Sciatic nerve (tissue), 2 donors: Measurements from ENCODE around the gene ZCCHC9. TPM values are rescaled to one million over a fixed set of nuclear protein-coding genes. Genes with fewer than 3 reads are reported as not detected.
"Not testable (repeated sequence)": the region's sequence is repeated elsewhere in the genome, so short reads cannot be mapped to it uniquely, and the experiment has no call there.

Experiments
- ATAC-seq: fragments of 200-7000 bp; cut with Tn5 transposase; one replicate; pipeline ENCODE4 v1.9.1; 2020; ENCODE audit warnings: mild to moderate bottlenecking, moderate library complexity
- DNase-seq: peaks from one replicate; pipeline ENCODE4 v3.0.0-alpha.2; 2020; ENCODE audit warnings: low spot score
- intact Hi-C: fragments of 100-400 bp; cut with DNase I; formaldehyde crosslinking; loops from one replicate; pipeline ENCODE4 v1.14.2; 2022
- total RNA-seq: library from RNA; stranded (reverse); fragmentation: NEBNext Ultra II Directional; extraction: Animal tissue kit (Norgen Biotek cat#: 25700); gene quantifications from one replicate; pipeline ENCODE4 v1.2.1, GENCODE V29; 2021
- donor health status: DM: no; HTN: no; CAD: no.
- donor health status: DM: no; HTN: no; CAD: no.

Gene ZCCHC9
- total RNA-seq, 1 donor from 2014 or later = 19.2 TPM

DNA sequence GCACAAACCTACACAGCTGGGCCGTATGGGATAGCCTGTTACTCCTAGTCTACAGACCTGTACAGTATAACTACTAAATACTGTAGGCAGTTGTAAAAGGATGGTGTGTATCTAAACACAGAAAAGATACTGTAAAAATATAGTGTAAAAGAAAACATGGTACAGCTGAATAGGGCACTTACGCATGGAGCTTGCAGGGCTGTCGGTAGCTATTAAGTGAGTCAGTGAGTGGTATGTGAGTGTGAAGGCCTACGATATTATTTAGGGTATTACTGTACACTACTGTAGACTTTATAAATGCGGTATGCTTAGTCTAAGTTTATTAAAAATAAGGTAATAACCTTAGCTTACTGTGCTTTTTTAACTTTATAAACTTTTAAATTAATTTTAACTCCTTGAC lies 1.2 kb downstream of the ZCCHC9 start:
- DNase-seq = no peak
- intact Hi-C loops = no loop called here
- no peak for ATAC-seq

DNA sequence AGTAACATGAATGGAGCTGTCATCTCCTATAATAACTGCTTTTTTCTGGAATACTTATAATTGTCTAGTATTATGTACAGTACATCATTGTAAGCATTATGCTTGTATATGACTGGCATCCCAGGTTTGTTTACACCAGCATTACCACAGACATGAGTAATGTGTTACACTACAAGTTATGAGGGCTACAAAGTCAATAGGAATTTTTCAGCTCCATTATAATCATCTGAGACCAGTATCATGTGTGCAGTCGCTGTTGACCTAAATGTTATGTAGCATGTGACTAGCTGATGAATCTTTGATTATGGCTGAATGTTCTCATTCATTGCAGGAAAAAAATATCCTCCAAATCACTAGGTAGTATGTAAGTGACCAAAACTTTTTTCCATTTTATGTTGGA lies 2.2 kb downstream of the ZCCHC9 start:
- intact Hi-C loops = no loop called here
- no peak for DNase-seq
- no peak for ATAC-seq

DNA sequence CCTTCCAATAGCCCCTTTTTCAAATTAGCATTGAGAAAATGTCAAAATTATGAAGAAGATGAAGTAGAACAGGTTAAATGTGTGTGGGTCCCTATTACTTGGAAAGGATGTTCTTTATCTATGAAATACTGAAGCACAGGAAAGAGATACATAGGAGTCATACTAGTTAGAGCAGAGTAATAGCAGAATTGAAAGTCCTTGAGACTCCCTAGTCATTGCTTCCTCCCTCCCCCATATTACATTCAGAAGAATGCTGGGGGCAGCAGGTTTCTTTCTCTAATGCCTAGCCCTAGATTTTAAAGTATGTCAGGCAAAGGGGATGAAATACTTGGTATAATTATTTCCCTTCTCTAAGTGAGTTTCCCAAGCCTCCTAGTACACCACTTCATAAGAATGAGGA lies 4.4 kb downstream of the ZCCHC9 start:
- no peak for ATAC-seq
- intact Hi-C loops = no loop called here
- no peak for DNase-seq

DNA sequence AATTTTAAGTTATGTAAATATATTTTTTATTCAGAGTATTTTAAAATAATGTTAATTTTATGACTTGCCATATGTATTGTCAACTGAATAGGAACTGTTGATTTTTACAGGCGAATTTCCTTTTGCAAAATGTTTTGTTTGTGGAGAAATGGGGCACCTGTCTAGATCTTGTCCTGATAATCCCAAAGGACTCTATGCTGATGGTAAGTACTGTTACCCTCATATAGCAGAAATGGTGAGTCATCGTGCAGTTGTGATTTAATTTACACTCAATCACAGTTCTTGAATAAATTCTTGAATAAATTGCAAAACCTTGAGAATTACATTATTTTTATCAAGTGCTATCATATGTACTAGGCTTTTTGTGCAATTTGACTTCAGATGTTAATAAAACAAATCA lies 7.4 kb downstream of the ZCCHC9 start:
- ATAC-seq = no peak
- intact Hi-C loops = no loop called here

DNA sequence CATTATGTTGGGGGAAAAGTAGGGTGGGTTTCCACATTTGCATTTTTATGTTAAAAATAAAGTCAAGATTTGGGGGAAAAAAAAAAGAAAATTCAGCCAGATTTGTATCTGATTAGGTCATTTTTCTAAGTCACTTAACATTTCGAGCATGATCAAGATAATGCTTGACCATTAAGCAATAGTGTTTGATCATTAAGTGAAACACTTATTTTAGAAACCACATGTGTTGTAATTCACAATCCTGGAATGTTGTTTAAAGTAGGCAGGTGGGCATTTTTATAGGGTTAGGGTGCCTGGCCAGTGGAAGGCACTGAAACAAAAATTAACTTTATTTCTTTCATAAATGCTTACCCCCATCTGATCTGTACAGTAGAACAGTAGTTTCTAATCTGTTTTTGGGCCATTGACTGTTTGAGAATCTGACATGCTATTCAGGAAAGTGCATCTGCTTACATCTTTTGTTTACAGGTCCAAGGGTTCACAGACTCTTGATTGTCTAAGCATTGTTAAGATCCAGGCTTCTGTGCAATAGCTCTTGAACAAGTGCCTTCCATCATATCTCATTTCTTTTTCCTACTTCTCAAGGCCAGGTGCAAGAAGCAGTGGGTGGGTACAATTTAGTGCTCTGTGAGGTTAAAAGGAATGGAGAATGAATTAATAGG lies 9.1 kb downstream of the ZCCHC9 start:
- ATAC-seq = no peak
- intact Hi-C loops = no loop called here
- no peak for DNase-seq

More for the DNA sequence above, 7.4 kb downstream of the ZCCHC9 start:
- DNase-seq = no peak

DNA sequence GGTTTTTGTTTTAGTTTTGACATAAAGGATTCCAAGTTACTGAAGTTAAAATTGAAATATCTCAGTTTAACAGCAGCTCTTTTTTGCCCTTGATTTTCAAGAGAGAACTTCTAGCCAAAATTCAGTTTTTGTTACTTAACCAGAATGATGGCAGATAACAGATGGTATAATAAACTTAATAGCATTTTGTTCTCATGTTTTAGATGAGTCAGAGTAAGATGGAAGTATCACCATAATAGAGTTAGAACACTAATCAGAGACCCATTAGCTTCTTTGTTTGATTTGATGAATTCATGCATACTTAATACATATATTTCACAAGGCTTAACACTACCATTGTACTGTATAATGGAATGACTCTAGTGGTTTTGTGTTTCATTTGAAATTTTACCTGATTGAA lies 11.9 kb downstream of the ZCCHC9 start:
- intact Hi-C loops = no loop called here
- no peak for DNase-seq
- no peak for ATAC-seq

DNA sequence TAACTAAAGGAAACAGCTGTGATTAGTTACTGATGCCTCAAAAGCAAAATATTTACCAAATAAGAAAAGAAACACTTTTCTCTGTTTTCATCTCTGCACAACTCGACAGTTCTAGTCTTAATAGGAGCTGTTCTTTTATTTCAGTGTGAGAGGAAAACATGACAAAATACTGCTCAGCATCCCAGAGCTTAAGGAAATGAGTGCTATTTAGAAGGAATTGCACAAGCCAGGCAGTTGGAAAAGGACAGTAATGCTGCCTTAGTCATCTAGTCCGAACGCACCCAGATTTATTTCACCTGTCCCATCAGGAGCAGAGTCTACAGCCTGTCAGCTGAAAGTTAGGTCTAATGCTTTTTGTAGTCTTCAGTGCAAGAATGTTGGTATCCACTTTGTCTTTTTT lies 12.3 kb downstream of the ZCCHC9 start:
- intact Hi-C loops = no loop called here
- DNase-seq = no peak
- no peak for ATAC-seq

DNA sequence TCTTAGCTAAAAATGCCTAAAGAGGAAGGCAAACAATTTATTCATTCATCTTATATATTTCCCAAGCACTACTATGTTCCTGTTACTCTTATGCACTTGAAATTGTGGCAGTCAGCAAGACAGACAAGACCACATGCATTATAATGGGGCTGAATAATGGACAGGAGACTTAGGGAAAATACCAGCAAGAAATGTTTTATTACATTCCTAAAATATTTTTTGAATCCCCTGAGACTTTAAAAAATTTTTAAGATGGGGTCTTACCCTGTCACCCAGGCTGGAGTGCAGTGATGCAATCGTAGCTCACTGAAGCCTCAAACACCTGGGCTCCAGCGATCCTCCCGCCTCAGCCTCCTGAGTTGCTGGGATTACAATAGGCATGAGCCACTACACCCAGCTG lies 13.2 kb downstream of the ZCCHC9 start:
- intact Hi-C loops = no loop called here
- ATAC-seq = no peak
- DNase-seq = no peak

DNA sequence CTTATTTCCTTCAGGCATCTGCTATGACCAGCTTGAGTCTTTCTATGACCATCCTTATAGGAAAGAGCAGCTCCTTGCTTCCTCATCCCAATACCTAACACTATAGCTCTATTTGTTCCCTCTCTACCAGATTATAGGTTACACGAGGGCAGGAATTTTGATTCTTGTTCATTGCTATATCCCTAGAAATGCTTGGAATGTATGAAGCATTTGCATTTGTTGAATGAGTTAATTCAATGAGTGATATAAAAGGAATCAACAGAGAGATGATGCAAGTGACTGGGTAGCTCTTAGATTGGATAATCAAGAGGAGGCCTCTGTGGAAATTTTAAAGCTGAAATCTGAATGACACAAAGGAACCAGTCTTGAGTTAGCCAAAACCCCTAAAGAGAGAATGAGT lies 13.9 kb downstream of the ZCCHC9 start:
- intact Hi-C loops = no loop called here
- DNase-seq = no peak
- ATAC-seq = no peak

DNA sequence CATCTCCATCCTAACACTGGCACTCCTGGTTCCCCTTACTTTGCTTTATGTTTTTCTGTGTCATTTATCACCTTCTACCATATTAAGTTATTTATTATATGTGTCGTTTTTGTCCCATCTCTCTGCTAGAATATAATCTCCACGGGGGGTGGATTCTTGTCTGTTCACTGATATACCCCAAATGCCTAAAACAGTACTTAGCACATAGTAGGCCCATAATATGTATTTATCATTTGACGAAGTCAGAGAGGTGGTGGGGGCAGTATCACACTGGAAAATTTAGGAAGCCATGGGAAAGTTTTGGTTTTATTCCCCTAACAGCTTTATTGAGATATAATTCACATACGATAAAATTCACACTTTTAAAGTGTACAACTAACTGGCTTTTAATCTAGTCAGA lies 14.4 kb downstream of the ZCCHC9 start:
- ATAC-seq = no peak
- intact Hi-C loops = no loop called here
- DNase-seq = no peak

DNA sequence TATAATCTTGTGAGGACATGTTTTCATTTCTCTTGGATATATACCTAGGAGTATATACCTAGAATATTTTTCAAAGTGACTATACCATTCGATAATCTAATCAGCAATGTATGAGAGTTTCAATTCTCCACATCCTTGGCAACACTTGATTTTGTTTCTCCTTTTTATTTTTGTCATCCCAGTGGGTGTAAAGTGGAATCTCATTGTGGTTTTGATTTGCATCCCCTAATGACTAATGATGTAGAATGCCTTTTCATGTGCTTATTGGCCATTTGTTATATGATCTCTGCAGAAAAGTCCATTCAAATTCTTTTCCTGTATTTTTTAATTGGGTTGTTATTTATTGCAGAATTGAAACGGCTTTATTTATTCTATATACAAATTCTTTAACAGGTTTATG lies 15.2 kb downstream of the ZCCHC9 start:
- ATAC-seq = no peak
- DNase-seq = no peak
- intact Hi-C loops = no loop called here

DNA sequence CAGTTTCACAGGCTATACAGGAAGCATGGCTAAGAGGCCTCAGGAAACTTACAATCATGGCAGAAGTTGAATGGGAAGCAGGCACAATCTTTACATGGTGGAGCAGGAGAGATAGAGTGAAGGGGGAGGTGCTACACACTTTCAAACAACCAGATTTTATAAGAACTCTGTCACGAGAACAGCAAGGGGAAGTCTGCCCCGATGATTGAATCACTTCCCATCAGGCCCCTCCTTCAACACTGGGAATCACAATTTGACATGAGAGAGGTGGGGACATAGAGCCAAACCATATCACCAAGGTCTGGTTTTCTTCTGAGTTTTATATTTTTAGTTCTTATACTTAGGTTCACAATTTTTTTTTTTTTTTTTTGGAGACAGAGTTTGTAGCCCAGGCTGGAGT lies 16.1 kb downstream of the ZCCHC9 start:
- intact Hi-C loops = no loop called here
- ATAC-seq (no peak), DNase-seq (no peak)

DNA sequence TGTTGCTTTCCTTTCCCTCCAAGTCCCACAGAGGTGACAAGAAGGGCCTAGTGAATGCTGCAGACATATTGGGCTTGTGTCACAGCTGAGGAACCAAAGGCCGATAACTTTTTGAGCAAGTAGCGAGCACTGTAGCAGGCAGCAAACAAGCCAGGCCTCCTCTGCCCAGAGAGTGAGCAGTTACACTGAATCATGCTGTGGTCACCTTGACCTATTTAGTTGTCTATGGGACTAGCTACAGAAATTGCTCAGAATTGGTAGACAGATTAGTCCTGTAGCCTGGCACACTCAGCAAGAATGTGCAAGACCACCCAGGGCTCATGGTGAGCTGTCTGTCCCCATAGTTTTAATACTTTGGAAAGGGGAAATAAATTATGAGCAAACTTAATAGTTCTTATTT lies 25.2 kb downstream of the ZCCHC9 start:
- intact Hi-C loops = no loop called here
- ATAC-seq = no peak
- DNase-seq = no peak

DNA sequence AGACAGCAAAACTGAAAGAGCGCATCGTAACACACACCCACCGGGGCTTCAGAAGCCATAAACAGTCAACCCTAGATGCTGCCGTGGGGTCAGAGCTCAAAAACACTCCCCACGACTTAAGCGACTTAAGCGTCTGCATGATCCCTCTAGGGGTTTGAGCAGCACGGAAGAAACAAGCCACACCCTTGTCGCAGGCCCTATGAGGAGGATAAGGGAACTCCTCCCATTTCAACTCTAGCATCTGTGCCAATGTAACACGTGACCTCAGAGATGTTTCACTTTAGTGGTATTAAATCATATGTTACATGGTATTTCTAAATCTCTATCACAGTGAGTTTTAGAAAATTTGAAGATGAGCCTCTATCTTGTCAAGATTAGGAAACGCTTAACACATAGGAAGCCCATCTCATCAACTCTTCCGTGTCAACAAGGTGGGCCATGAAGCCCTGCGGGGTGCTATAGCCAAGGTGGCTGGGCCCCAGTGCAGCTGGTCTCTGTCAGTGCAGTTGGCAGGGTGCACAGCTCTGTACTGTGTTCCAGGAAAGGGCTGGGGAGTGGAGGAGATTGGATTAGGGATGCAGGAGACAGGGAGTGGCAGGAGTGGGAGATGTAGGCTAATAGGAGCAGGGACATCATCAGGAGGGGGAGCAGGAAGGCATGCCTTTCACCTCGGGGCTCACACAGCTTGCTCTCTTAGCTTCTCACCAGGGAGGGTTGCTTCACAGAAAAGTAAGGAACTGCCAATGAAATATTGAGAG lies 33.1 kb downstream of the ZCCHC9 start:
- DNase-seq (no peak), ATAC-seq (peak; percentile 65)
- intact Hi-C loops = no loop called here

DNA sequence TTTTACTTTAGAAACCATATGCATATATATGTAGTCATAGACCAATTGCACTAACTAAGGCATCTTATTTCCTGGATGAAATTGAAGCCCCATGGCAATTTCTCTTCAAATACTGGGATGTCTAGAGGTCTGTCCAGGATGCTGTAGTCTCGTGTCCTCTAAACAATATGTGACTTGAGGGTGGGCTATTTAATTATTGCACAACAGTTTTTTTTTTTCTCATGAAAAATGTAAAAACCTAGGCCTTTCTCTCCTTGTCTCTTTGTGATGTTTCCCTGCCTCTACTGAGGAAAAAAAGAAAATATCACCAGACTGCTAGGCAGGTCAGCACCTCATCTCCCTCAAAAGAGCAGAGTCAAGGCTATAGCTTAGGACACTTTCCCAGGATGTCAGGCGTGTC lies 34.6 kb downstream of the ZCCHC9 start:
- no peak for ATAC-seq
- intact Hi-C loops = no loop called here
- no peak for DNase-seq

DNA sequence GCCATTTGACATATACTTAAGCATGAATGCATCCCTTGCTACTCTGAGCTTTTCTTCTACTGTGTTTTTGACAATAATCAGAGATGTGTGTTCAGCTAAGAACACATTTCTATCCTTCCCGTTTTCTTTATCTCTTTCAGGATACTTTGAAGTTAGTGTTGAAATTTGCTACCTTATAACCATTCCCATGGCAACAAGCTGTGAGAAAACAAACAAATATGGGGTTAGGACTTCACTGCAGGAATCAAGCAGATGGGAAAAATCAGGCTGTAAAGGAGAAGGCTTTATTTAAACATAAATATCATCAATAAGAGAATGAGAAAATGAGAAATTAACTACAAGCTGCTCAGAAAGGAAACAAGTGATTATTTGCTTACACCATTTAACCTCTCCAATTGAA lies 35.2 kb downstream of the ZCCHC9 start:
- DNase-seq (no peak), ATAC-seq (no peak)
- intact Hi-C loops = no loop called here

DNA sequence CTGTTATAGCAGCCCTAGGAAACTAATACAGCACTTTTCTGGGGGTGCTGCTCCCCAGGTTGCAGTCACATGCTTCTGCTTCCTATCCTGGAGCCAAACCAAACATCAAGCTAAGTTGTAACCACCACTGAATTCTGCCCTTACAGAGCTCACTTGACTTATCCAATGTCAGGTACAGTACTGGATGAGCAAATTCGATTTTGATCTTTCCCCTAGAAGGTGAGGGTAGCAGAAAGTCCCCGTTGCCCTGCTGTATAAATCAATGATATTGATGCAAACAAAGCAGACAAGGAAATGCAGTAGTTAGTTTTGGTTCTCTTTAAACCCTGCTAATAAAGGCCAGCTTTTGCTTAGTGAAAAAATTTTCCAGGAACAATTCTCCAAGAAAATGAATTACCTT lies 36.4 kb downstream of the ZCCHC9 start:
- intact Hi-C loops = no loop called here
- ATAC-seq (no peak), DNase-seq (no peak)

DNA sequence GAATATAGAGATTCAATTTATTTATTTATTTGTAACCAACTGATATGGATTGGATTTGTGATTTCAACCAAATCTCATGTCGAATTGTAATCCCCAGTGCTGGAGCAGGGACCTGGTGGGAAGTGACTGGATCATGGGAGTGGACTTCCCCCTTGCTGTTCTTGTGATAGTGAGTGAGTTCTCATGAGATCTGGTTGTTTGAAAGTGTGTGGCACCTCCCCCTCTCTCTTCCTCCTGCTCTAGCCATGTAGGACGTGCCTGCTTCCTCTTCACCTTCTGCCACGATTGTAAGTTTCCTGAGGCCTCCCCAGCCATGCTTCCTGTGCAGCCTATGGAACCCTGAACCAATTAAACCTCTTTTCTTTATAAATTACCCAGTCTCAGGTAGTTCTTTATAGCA lies 36.8 kb downstream of the ZCCHC9 start:
- ATAC-seq, DNase-seq, intact Hi-C loops: not testable (repeated sequence)

DNA sequence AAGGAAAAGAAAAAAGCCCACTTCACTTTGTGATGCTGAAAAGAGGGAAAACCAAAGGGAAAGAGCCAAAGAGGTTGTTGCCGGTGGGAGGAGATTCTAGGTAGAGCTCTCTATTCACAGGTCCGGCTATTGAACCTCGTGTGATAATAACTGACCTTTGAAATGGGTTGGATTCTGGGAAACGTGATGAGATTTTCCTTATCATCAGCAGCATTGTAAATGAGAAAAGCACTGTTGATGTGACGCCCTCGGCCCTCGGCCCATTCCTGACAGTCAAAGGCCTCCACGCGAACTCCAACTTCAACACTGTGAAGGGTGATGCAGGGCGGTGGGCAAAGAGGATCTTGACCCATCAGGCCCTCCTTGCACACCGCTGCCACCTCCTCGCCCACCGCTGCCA lies 43.3 kb downstream of the ZCCHC9 start:
- no peak for DNase-seq
- ATAC-seq = no peak
- intact Hi-C loops = no loop called here

DNA sequence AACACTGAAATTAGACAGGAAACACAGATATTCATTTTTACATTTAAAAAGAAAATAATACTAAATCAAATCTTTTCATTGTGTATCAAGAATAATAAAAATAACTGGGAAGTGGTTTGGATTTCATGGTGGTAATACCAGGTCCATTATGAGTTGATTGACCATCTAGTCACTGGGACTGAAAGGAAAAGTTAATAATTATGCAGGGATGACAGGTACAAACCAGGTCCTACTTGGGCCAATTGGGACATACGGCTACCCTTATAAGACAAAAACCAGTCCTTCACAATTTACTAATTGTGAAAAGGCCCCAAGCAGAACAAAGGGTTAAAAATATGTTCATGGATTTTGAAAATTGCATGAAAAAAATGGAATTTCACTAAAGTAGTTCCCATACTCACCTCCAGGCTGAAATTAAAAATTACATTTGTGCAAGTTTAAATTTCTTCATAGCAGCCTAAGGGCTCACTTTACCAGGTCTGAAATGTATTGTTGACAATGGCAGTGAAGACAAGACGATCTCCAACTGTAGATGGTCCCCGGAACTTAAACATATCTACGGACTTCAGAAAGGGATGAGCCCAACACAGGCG lies 44.1 kb downstream of the ZCCHC9 start:
- no peak for ATAC-seq
- intact Hi-C loops = no loop called here
- DNase-seq = no peak

DNA sequence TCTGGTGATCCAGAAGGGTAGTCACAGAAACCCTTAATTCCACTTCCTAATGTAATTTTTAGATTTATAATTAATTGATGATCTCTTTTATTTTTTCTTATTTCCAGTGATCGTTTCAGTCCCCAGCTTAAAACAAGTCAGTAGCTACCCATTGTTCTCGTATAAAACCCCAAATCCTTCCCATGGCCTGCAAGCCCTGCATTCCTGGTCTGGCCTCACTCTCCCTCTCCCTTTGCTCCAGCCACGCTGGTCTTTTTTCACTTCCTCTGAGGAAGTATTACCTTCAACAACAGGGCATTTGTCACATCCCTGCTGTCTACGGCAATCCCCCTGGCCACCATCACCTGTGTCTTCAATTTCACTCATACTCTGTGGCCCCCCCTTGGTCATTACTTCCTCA lies 47.8 kb downstream of the ZCCHC9 start:
- ATAC-seq = no peak
- DNase-seq = no peak
- intact Hi-C loops = no loop called here
